ENCODE results near the gene CNR1. TPM values are rescaled to one million over a fixed set of nuclear protein-coding genes. Genes with fewer than 3 reads are reported as not detected.

The CNR1 gene
- total RNA-seq, 2 donors from 2014 or later: 0.82 to 2.9 TPM

- no peak overlapping the region for H3K9ac ChIP-seq (ENCODE audit: low read depth in 2 of 2, low read length in 2 of 2)
- DNase-seq: no peak
- H3K4me1 ChIP-seq: no peaks in the 10 kb centered on the region
- TF ChIP-seq CTCF (IDR thresholded peaks at IDR 0.05): no peak
- intact Hi-C loops (cut with DNase I): no loop called here
- H3K9me3 ChIP-seq: no peaks in the 10 kb centered on the region
- H3K27ac ChIP-seq: no peak overlapping the region
- H3K27me3 ChIP-seq: no peaks in the 10 kb centered on the region
- H3K4me3 ChIP-seq: no peak overlapping the region
- H3K36me3 ChIP-seq: no peaks in the 10 kb centered on the region
Measured at GRCh38 chr6:88183471-88183870, 17.3 kb upstream of the CNR1 start.

GRCh38 chr6:88179692-88180091, 13.5 kb upstream of the CNR1 start:
- H3K27me3 ChIP-seq: no peaks in the 10 kb centered on the region
- H3K4me1 ChIP-seq: no peaks in the 10 kb centered on the region
- H3K27ac ChIP-seq: no peak overlapping the region
- H3K9ac ChIP-seq (ENCODE audit: low read depth in 2 of 2, low read length in 2 of 2): no peak overlapping the region
- no peaks in the 10 kb centered on the region for H3K9me3 ChIP-seq
- no peak for DNase-seq
- H3K4me3 ChIP-seq: no peak overlapping the region
- no peaks in the 10 kb centered on the region for H3K36me3 ChIP-seq
- no peak for TF ChIP-seq CTCF (IDR thresholded peaks at IDR 0.05)
- intact Hi-C loops (cut with DNase I): no loop called here

- no peak overlapping the region for H3K27ac ChIP-seq
- no peaks in the 10 kb centered on the region for H3K4me1 ChIP-seq
- no peaks in the 10 kb centered on the region for H3K9me3 ChIP-seq
- intact Hi-C loops (cut with DNase I): no loop called here
- no peaks in the 10 kb centered on the region for H3K27me3 ChIP-seq
- no peaks in the 10 kb centered on the region for H3K36me3 ChIP-seq
- no peak for DNase-seq
- TF ChIP-seq CTCF (IDR thresholded peaks at IDR 0.05): no peak
- H3K9ac ChIP-seq (ENCODE audit: low read depth in 2 of 2, low read length in 2 of 2): no peak overlapping the region
- no peak overlapping the region for H3K4me3 ChIP-seq
Measured at GRCh38 chr6:88177961-88178464, 11.9 kb upstream of the CNR1 start.

DNA sequence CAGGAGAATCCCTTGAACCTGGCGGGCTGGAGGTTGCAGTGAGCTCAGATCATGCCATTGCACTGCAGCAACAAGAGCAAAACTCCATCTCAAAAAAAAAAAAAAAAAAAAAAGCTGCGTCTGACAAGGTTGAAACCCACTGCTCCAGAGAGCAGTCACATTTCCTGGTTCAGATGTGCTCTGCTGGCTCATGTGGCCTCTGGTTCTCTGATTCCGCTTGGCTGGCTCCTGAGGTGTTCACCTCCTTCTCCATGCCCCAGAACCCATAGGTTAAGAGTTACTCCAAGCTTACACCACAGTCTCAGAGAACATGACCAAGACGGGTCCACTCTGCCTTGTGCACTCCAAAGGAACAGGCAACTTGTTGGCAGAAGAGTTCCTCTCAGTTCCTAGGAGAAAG, 8.8 kb upstream of the CNR1 start:
- Histone ChIP-seq H3K36me3 (no peaks in the 10 kb centered on the region), H3K4me3 (no peak overlapping the region), H3K9ac (ENCODE audit: low read depth in 2 of 2, low read length in 2 of 2) (no peak overlapping the region), H3K9me3 (no peaks in the 10 kb centered on the region), H3K4me1 (no peaks in the 10 kb centered on the region), H3K27ac (no peak overlapping the region), H3K27me3 (no peaks in the 10 kb centered on the region)
- intact Hi-C loops (cut with DNase I): no loop called here
- DNase-seq: no peak
- TF ChIP-seq CTCF (IDR thresholded peaks at IDR 0.05): no peak

GRCh38 chr6:88171312-88171711, 5.2 kb upstream of the CNR1 start:
- Histone ChIP-seq H3K9ac (ENCODE audit: low read depth in 2 of 2, low read length in 2 of 2) (no peak overlapping the region), H3K27ac (no peak overlapping the region), H3K4me3 (no peak overlapping the region), H3K36me3 (no peaks in the 10 kb centered on the region), H3K27me3 (peaks cover 17% of the 10 kb centered on the region), H3K4me1 (no peaks in the 10 kb centered on the region), H3K9me3 (no peaks in the 10 kb centered on the region)
- TF ChIP-seq CTCF (IDR thresholded peaks at IDR 0.05): no peak
- DNase-seq: no peak
- intact Hi-C loops (cut with DNase I): no loop called here
